WTC11 (cell line): ENCODE data around the gene ZC2HC1C. TPM values are rescaled to one million over a fixed set of nuclear protein-coding genes. Genes with fewer than 3 reads are reported as not detected.
"Not testable (repeated sequence)": the region's sequence is repeated elsewhere in the genome, so short reads cannot be mapped to it uniquely, and the experiment has no call there.

ENCODE experiments used
- ATAC-seq: fragments of 200-7000 bp; cut with Tn5 transposase; 2 replicates; pipeline ENCODE4 v1.10.0; 2021; ENCODE audit warnings: mild to moderate bottlenecking, moderate library complexity
- CTCF ChIA-PET: fragments of 300-600 bp; sonication (Branson Sonifier 250); formaldehyde crosslinking; loops from one replicate; lab custom pipeline; 2021; ENCODE audit warnings: antibody characterized with exemption; lab: Charles Lee
- POLR2A ChIA-PET: fragments of 350-600 bp; sonication (Branson Sonifier 250); formaldehyde crosslinking; loops from one replicate; lab custom pipeline; 2021; ENCODE audit warnings: antibody characterized with exemption; lab: Charles Lee
- DNase-seq: peaks from one replicate; pipeline ENCODE4 v3.0.0; 2021; ENCODE audit warnings: low spot score
- H3K27ac Mint-ChIP-seq: 2 replicates; pipeline ENCODE4 v1.8.0; 2021; ENCODE audit warnings: mixed read lengths
- H3K27me3 Mint-ChIP-seq: 2 replicates; pipeline ENCODE4 v1.8.0; 2021; ENCODE audit warnings: low read depth, mild to moderate bottlenecking, moderate library complexity, mixed read lengths
- H3K36me3 Mint-ChIP-seq: 2 replicates; pipeline ENCODE4 v1.8.0; 2021; ENCODE audit warnings: mixed read lengths
- H3K4me1 Mint-ChIP-seq: 2 replicates; pipeline ENCODE4 v1.8.0; 2022; ENCODE audit warnings: mixed read lengths
- H3K4me3 Mint-ChIP-seq: 2 replicates; pipeline ENCODE4 v1.8.0; 2021; ENCODE audit warnings: mild to moderate bottlenecking, moderate library complexity, mixed read lengths
- H3K9me3 Mint-ChIP-seq: 2 replicates; pipeline ENCODE4 v1.8.0; 2021; ENCODE audit warnings: mixed read lengths
- CREM ChIP-seq: sonication (generic); formaldehyde crosslinking; IDR thresholded peaks from 2 replicates; pipeline ENCODE4 v1.8.1; 2022; ENCODE audit warnings: mild to moderate bottlenecking, missing genetic modification reagents, moderate library complexity
- GTF2I ChIP-seq: fragments of 250-450 bp; sonication (Bioruptor Pico); conservative IDR thresholded peaks from 2 replicates; pipeline ENCODE4 v1.4.0; 2021; ENCODE audit warnings: mild to moderate bottlenecking
- JAZF1 ChIP-seq: fragments of 250-450 bp; sonication (Bioruptor Pico); IDR thresholded peaks from 2 replicates; pipeline ENCODE4 v1.9.0; 2021; ENCODE audit warnings: moderate library complexity, mild to moderate bottlenecking, inconsistent platforms
- KAT7 ChIP-seq: sonication (generic); formaldehyde crosslinking; IDR thresholded peaks from 2 replicates; pipeline ENCODE4 v1.8.1; 2023; ENCODE audit warnings: missing genetic modification reagents, mild to moderate bottlenecking, borderline replicate concordance
- TCF7 ChIP-seq: sonication (generic); formaldehyde crosslinking; IDR thresholded peaks from 2 replicates; pipeline ENCODE4 v1.8.0; 2022; ENCODE audit warnings: mild to moderate bottlenecking, low read depth, missing genetic modification reagents, moderate library complexity
- TP53 ChIP-seq: sonication (generic); formaldehyde crosslinking; IDR thresholded peaks from 2 replicates; pipeline ENCODE4 v1.8.1; 2023; ENCODE audit warnings: mild to moderate bottlenecking, missing genetic modification reagents
- ZNF121 ChIP-seq: sonication (generic); formaldehyde crosslinking; IDR thresholded peaks from 2 replicates; pipeline ENCODE4 v1.8.0; 2023; ENCODE audit warnings: missing genetic modification reagents
- total RNA-seq: library from RNA; stranded (reverse); gene quantifications from 3 replicates; pipeline ENCODE4 v1.2.3, GENCODE V29; 2021
- TF ChIP-seq, protein P1 (sequence below): fragments of 250-450 bp; sonication (Bioruptor Pico); IDR thresholded peaks from 2 replicates; pipeline ENCODE4 v1.9.0; 2021; ENCODE audit warnings: moderate library complexity, mild to moderate bottlenecking, inconsistent platforms, borderline replicate concordance
- TF ChIP-seq, protein P2 (sequence below): fragments of 250-450 bp; sonication (Bioruptor Pico); IDR thresholded peaks from 2 replicates; pipeline ENCODE4 v1.9.0; 2021; ENCODE audit warnings: mild to moderate bottlenecking
- TF ChIP-seq, protein P3 (sequence below): sonication (generic); formaldehyde crosslinking; IDR thresholded peaks from 2 replicates; pipeline ENCODE4 v1.8.0; 2022; ENCODE audit warnings: mild to moderate bottlenecking, missing genetic modification reagents
- TF ChIP-seq, protein P4 (sequence below): sonication (generic); formaldehyde crosslinking; IDR thresholded peaks from 2 replicates; pipeline ENCODE4 v1.8.1; 2022; ENCODE audit warnings: mild to moderate bottlenecking, moderate library complexity, missing genetic modification reagents
- TF ChIP-seq, protein P5 (sequence below): fragments of 250-450 bp; sonication (Bioruptor Pico); IDR thresholded peaks from 2 replicates; pipeline ENCODE4 v2.1.2; 2022; ENCODE audit warnings: mild to moderate bottlenecking, moderate library complexity
- TF ChIP-seq, protein P6 (sequence below): fragments of 250-450 bp; sonication (Bioruptor Pico); IDR thresholded peaks from 2 replicates; pipeline ENCODE4 v1.9.0; 2021; ENCODE audit warnings: mild to moderate bottlenecking

Gene ZC2HC1C
- total RNA-seq, 1 experiment from 2014 or later, result 1.6 TPM

DNA sequence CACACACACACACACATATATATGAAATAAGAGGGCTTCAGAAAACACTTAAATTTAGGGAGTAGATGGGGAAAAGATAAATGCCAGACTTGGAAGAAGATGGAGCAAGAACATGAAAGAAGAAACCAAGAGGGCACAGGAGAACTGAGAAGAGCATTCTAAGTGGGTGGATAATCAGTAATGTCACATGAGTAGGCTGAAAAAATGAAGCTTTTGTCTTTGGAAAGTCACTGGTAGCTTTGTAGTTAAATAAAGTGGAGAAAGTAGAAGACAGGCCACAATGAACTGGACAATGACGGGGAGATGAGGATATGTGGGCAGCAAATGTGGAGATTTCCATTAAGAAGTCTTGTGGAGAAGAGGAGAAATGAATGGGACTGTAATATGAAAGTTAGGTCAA is 2.2 kb upstream of the ZC2HC1C start (continued):
- TF ChIP-seq TCF7 (CRISPR knock-in tag), result no peak

DNA sequence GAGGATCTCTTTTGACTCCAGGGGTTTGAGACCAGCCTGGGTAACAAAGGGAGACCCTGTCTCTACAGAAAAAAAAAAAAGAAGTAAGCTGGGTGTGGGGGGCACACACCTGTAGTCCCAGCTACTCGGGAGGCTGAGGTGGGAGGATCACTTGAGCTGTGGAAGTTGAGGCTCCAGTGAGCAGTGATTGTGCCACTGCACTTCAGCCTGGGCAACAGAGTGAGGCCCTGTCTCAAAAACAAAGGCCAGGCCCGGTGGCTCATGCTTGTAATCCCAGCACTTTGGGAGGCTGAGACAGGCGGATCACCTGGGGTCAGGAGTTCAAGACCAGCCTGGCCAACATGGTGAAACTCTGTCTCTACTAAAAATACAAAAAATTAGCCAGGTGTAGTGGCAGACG is 1.7 kb upstream of the ZC2HC1C start:
- ATAC-seq, H3K4me3 Mint-ChIP-seq, POLR2A ChIA-PET: not testable (repeated sequence)
- peaks cover 21% of the 10 kb centered on the region for H3K4me1 Mint-ChIP-seq
- CTCF ChIA-PET, result interaction anchor here (0.6 kb wide), 1 partner anchor 207 kb away, joined by 3 read pairs; no protein-coding TSS in a partner anchor
- peak; percentile 43; the same call in 1 of the 2 replicates for TF ChIP-seq ZNF121 (CRISPR knock-in tag)
- TF ChIP-seq, all 79 proteins: peak for 1; not testable (repeated sequence) for 78
- not testable (repeated sequence) for H3K36me3 Mint-ChIP-seq, H3K9me3 Mint-ChIP-seq, DNase-seq, H3K27me3 Mint-ChIP-seq, H3K27ac Mint-ChIP-seq

DNA sequence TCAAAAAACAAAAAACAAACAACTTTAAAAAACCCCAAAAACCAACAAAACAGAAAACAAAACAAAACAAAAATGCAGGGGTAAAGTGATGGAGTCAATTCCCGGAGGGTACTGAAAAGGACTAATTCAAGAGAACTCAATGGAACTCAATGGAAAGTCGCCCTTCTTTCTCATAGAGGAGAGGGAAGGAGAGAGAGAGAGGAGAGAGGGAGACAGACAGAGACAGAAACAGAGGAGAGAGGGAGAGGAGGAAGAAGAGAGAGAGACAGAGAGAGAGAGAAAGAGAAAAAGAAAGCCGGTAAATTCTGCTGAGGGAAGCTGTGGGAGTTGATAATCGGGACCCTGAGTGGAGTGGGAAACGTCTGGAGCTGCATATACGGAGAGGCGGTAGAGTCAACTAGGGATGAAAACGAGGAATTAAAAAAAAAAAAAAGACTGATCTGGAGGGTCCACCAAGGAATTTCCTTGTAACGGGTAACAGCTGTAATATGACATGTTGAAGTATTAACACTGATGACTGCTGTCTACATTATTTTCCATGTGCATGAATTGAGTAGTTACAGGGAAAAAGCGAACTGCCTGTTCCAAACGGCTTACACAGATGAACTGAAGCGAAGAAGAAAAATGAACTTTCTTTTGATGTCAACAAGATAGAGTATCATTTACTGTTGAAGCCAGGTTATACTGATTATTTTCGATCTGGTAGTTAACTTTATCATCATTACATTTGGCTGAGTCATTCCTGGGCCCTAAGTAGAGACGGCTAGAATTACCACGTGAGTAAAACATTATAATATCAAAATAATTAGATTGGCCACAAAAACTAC is 934 bp upstream of the ZC2HC1C start:
- H3K27me3 Mint-ChIP-seq, result no peaks in the 10 kb centered on the region
- ATAC-seq, result no peak
- CTCF ChIA-PET, result interaction anchor here (0.6 to 1.8 kb wide), 5 partner anchors 122 to 420 kb away, joined by 3 to 17 read pairs (median 5); no protein-coding TSS in a partner anchor

DNA sequence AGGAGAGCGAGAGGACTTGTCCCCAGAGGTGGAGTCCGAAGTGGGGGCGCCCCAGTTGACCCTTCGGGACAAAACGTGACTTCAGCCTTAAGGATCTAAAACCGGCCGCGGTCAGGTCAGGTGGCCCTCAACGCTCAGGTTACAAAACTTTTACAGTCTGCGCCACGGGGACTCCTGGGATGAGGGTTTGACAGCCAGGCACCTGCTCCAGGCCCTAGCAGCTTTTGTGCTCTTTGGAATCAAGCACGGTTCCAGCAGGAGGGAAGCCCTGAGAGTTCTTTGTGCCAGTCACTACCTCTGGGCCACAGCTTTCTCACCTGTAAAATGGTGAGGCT is 337 bp downstream of the ZC2HC1C start:
- no peaks in the 10 kb centered on the region for H3K9me3 Mint-ChIP-seq
- H3K36me3 Mint-ChIP-seq, result no peaks in the 10 kb centered on the region
- CTCF ChIA-PET, result interaction anchor here (0.6 to 1.8 kb wide), 13 partner anchors 19 to 419 kb away, joined by 3 to 17 read pairs (median 4); partner anchors contain the start of gene NEK9
- peak; percentile 38 for ATAC-seq
- POLR2A ChIA-PET, result interaction anchor here (0.6 to 1.1 kb wide), 5 partner anchors 18 to 189 kb away, joined by 3 to 5 read pairs (median 3); partner anchors contain the start of gene RPS6KL1
- no peak for DNase-seq
- H3K27me3 Mint-ChIP-seq, result no peaks in the 10 kb centered on the region
- peak overlapping the region; percentile 98 for H3K27ac Mint-ChIP-seq
- H3K4me3 Mint-ChIP-seq, result no peak overlapping the region
- TF ChIP-seq, protein P1, sequence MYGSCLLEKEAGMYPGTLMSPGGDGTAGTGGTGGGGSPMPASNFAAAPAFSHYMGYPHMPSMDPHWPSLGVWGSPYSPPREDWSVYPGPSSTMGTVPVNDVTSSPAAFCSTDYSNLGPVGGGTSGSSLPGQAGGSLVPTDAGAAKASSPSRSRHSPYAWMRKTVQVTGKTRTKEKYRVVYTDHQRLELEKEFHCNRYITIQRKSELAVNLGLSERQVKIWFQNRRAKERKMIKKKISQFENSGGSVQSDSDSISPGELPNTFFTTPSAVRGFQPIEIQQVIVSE, result no peak
- TF ChIP-seq, protein P2, sequence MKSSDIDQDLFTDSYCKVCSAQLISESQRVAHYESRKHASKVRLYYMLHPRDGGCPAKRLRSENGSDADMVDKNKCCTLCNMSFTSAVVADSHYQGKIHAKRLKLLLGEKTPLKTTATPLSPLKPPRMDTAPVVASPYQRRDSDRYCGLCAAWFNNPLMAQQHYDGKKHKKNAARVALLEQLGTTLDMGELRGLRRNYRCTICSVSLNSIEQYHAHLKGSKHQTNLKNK (CRISPR knock-in tag), result no peak
- TF ChIP-seq, protein P3, sequence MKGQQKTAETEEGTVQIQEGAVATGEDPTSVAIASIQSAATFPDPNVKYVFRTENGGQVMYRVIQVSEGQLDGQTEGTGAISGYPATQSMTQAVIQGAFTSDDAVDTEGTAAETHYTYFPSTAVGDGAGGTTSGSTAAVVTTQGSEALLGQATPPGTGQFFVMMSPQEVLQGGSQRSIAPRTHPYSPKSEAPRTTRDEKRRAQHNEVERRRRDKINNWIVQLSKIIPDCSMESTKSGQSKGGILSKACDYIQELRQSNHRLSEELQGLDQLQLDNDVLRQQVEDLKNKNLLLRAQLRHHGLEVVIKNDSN (CRISPR knock-in tag), result peak; percentile 48; the same call in 1 of the 2 replicates
- TF ChIP-seq, protein P4, sequence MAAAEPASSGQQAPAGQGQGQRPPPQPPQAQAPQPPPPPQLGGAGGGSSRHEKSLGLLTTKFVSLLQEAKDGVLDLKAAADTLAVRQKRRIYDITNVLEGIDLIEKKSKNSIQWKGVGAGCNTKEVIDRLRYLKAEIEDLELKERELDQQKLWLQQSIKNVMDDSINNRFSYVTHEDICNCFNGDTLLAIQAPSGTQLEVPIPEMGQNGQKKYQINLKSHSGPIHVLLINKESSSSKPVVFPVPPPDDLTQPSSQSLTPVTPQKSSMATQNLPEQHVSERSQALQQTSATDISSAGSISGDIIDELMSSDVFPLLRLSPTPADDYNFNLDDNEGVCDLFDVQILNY (CRISPR knock-in tag), result peak; percentile 7; the same call in 1 of the 2 replicates
- H3K4me1 Mint-ChIP-seq, result peaks cover 10% of the 10 kb centered on the region

More for the DNA sequence above, 934 bp upstream of the ZC2HC1C start:
- Mint-ChIP-seq H3K4me3 (no peak overlapping the region), H3K4me1 (peaks cover 13% of the 10 kb centered on the region), H3K27ac (no peak overlapping the region), H3K9me3 (no peaks in the 10 kb centered on the region), H3K36me3 (no peaks in the 10 kb centered on the region)
- no peak for DNase-seq
- POLR2A ChIA-PET, result interaction anchor here (1.1 to 1.4 kb wide), 2 partner anchors 190 to 227 kb away, joined by 3 to 5 read pairs; no protein-coding TSS in a partner anchor
- TF ChIP-seq GTF2I (CRISPR knock-in tag), result no peak
- TF ChIP-seq, protein P5, sequence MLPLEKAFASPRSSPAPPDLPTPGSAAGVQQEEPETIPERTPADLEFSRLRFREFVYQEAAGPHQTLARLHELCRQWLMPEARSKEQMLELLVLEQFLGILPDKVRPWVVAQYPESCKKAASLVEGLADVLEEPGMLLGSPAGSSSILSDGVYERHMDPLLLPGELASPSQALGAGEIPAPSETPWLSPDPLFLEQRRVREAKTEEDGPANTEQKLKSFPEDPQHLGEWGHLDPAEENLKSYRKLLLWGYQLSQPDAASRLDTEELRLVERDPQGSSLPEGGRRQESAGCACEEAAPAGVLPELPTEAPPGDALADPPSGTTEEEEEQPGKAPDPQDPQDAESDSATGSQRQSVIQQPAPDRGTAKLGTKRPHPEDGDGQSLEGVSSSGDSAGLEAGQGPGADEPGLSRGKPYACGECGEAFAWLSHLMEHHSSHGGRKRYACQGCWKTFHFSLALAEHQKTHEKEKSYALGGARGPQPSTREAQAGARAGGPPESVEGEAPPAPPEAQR (CRISPR knock-in tag), result no peak
- no peak for TF ChIP-seq TP53 (CRISPR knock-in tag)

DNA sequence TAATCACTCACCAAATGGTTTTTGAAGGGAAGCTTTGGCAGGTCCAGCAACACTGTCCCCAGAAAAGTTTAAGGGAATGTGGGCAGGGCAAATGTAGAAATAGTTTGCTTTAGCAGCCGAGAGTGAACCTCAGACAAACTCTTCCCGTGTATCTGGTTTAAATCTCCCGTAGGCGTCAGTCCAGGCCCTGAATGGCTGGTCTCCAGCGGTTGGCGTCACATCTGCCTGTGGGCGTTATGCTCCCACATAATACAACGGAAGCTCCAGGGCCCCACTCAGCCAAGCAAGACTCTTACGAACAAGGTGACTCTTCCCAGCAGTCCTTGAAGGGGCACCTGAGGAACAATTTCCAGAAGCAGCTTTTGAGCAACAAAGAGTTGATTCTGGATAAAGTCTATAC is 942 bp downstream of the ZC2HC1C start:
- H3K9me3 Mint-ChIP-seq, result no peaks in the 10 kb centered on the region
- H3K36me3 Mint-ChIP-seq, result no peaks in the 10 kb centered on the region
- H3K27ac Mint-ChIP-seq, result no peak overlapping the region
- ChIA-PET CTCF (interaction anchor here (0.9 to 1.8 kb wide), 6 partner anchors 18 to 418 kb away, joined by 3 to 17 read pairs (median 3); no protein-coding TSS in a partner anchor), POLR2A (no interaction called here)
- H3K4me3 Mint-ChIP-seq, result no peak overlapping the region
- TF ChIP-seq KAT7, result no peak
- TF ChIP-seq, protein P3 (CRISPR knock-in tag), result no peak
- TF ChIP-seq, protein P6, sequence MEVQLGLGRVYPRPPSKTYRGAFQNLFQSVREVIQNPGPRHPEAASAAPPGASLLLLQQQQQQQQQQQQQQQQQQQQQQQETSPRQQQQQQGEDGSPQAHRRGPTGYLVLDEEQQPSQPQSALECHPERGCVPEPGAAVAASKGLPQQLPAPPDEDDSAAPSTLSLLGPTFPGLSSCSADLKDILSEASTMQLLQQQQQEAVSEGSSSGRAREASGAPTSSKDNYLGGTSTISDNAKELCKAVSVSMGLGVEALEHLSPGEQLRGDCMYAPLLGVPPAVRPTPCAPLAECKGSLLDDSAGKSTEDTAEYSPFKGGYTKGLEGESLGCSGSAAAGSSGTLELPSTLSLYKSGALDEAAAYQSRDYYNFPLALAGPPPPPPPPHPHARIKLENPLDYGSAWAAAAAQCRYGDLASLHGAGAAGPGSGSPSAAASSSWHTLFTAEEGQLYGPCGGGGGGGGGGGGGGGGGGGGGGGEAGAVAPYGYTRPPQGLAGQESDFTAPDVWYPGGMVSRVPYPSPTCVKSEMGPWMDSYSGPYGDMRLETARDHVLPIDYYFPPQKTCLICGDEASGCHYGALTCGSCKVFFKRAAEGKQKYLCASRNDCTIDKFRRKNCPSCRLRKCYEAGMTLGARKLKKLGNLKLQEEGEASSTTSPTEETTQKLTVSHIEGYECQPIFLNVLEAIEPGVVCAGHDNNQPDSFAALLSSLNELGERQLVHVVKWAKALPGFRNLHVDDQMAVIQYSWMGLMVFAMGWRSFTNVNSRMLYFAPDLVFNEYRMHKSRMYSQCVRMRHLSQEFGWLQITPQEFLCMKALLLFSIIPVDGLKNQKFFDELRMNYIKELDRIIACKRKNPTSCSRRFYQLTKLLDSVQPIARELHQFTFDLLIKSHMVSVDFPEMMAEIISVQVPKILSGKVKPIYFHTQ, result no peak
- TF ChIP-seq JAZF1 (CRISPR knock-in tag), result no peak
- TF ChIP-seq CREM (CRISPR knock-in tag), result no peak
- H3K4me1 Mint-ChIP-seq, result peaks cover 10% of the 10 kb centered on the region
- no peaks in the 10 kb centered on the region for H3K27me3 Mint-ChIP-seq
- DNase-seq, result no peak
- no peak for ATAC-seq
